GM23338 (cell line): ENCODE measurements around the gene YPEL5. TPM values are rescaled to one million over a fixed set of nuclear protein-coding genes. Genes with fewer than 3 reads are reported as not detected.

Source experiments
- ATAC-seq: fragments of 200-7000 bp; cut with Tn5 transposase; 3 replicates; pipeline ENCODE4 v1.9.1; 2020
- DNase-seq: peaks from one replicate; pipeline ENCODE4 v3.0.0-alpha.2; 2015; ENCODE audit warnings: low spot score
- H2AFZ ChIP-seq: fragments of 200-600 bp; sonication (generic); 2 replicates; pipeline ENCODE4 v1.8.0; 2016; ENCODE audit warnings: antibody characterized with exemption, mild to moderate bottlenecking, moderate library complexity
- H3F3A ChIP-seq: fragments of 200-600 bp; sonication (generic); replicated peaks from 2 replicates; pipeline ENCODE4 v1.8.0; 2017; ENCODE audit warnings: antibody characterized with exemption, mixed run types, low read depth
- H3K27ac ChIP-seq: fragments of 200-600 bp; sonication (generic); 2 replicates; pipeline ENCODE4 v1.6.1; 2016; ENCODE audit warnings: low read depth
- H3K27me3 ChIP-seq: fragments of 200-600 bp; sonication (generic); 2 replicates; pipeline ENCODE4 v1.8.0; 2016; ENCODE audit warnings: mild to moderate bottlenecking, mixed run types, moderate library complexity; ENCODE audit not compliant: insufficient read depth
- H3K36me3 ChIP-seq: fragments of 200-600 bp; sonication (generic); 2 replicates; pipeline ENCODE4 v1.8.0; 2016; ENCODE audit warnings: mild to moderate bottlenecking; ENCODE audit not compliant: insufficient read depth
- H3K4me1 ChIP-seq: fragments of 200-600 bp; sonication (generic); 2 replicates; pipeline ENCODE4 v1.8.0; 2016; ENCODE audit warnings: mild to moderate bottlenecking, moderate library complexity; ENCODE audit not compliant: insufficient read depth
- H3K4me2 ChIP-seq: fragments of 200-600 bp; sonication (generic); 2 replicates; pipeline ENCODE4 v1.7.1; 2017; ENCODE audit warnings: mixed run types
- H3K4me3 ChIP-seq: fragments of 200-600 bp; sonication (generic); 2 replicates; pipeline ENCODE4 v1.6.1; 2016; ENCODE audit warnings: mixed run types
- H3K79me2 ChIP-seq: fragments of 200-600 bp; sonication (generic); replicated peaks from 2 replicates; pipeline ENCODE4 v1.8.0; 2017; ENCODE audit warnings: mild to moderate bottlenecking; ENCODE audit not compliant: insufficient read depth
- H3K9me2 ChIP-seq: fragments of 200-600 bp; sonication (generic); 2 replicates; pipeline ENCODE4 v1.8.0; 2017; ENCODE audit not compliant: insufficient read depth
- H4K20me1 ChIP-seq: fragments of 200-600 bp; sonication (generic); replicated peaks from 2 replicates; pipeline ENCODE4 v1.8.0; 2017; ENCODE audit warnings: mild to moderate bottlenecking; ENCODE audit not compliant: insufficient read depth
- H3K27ac Mint-ChIP-seq: 2 replicates; pipeline ENCODE4 v1.8.0; 2020; ENCODE audit warnings: inconsistent platforms, mild to moderate bottlenecking, moderate library complexity, mixed read lengths
- H3K27me3 Mint-ChIP-seq: 3 replicates; pipeline ENCODE4 v1.8.0; 2022; ENCODE audit warnings: low read depth, mild to moderate bottlenecking, moderate library complexity, mixed read lengths, inconsistent platforms; ENCODE audit not compliant: insufficient read depth, poor library complexity
- H3K36me3 Mint-ChIP-seq: 3 replicates; pipeline ENCODE4 v1.8.0; 2021; ENCODE audit warnings: low read depth, mild to moderate bottlenecking, inconsistent platforms, moderate library complexity, mixed read lengths
- H3K4me1 Mint-ChIP-seq: 3 replicates; pipeline ENCODE4 v1.8.0; 2020; ENCODE audit warnings: mild to moderate bottlenecking, inconsistent platforms, mixed read lengths
- H3K4me3 Mint-ChIP-seq: 3 replicates; pipeline ENCODE4 v1.8.0; 2021; ENCODE audit warnings: moderate library complexity, mild to moderate bottlenecking, inconsistent platforms, mixed read lengths
- H3K9me3 Mint-ChIP-seq: 3 replicates; pipeline ENCODE4 v1.8.0; 2020; ENCODE audit warnings: moderate library complexity, mild to moderate bottlenecking, inconsistent platforms, mixed read lengths
- CREB1 ChIP-seq: fragments of 250-450 bp; sonication (Bioruptor Pico); IDR thresholded peaks from 2 replicates; pipeline ENCODE4 v1.5.0; 2020; ENCODE audit warnings: low read depth, mild to moderate bottlenecking, moderate library complexity
- NANOG ChIP-seq: IDR thresholded peaks from 2 replicates; pipeline ENCODE4 v1.6.1; 2016; ENCODE audit warnings: antibody characterized with exemption, borderline replicate concordance
- POLR2AphosphoS5 ChIP-seq: IDR thresholded peaks from 2 replicates; pipeline ENCODE4 v1.6.1; 2016; ENCODE audit warnings: antibody characterized with exemption, low read depth
- STAT1 ChIP-seq: IDR thresholded peaks from one replicate; pipeline ENCODE4 v1.6.1; 2016; ENCODE audit warnings: antibody characterized with exemption; ENCODE audit not compliant: unreplicated experiment
- polyA plus RNA-seq: library from polyadenylated mRNA; unstranded; fragments of >200 nt; fragmentation: Nextera tagmentation; extraction: Ambion mirVana; gene quantifications from 2 replicates; pipeline ENCODE4 v1.2.1, GENCODE V29; 2016
- total RNA-seq: library from RNA; depleted of rRNA; stranded (reverse); fragments of >200 nt; shearing (Covaris generic); gene quantifications from 2 replicates; pipeline ENCODE4 v1.2.3, GENCODE V29; 2014
- TF ChIP-seq, protein P1 (sequence below): fragments of 250-450 bp; sonication (Bioruptor Pico); IDR thresholded peaks from 2 replicates; pipeline ENCODE4 v1.5.0; 2020; ENCODE audit warnings: mild to moderate bottlenecking, moderate library complexity
- TF ChIP-seq, protein P2 (sequence below): IDR thresholded peaks from 2 replicates; pipeline ENCODE4 v1.6.1; 2016; ENCODE audit warnings: antibody characterized with exemption
- TF ChIP-seq, protein P3 (sequence below), 2 experiments: fragments of 200-600 bp in 1 of 2; sonication (generic) in 1 of 2; conservative IDR thresholded peaks; 2 replicates each; pipeline versions ENCODE4 v1.5.1 to v1.6.1; 2016 to 2017; ENCODE audit warnings: antibody characterized with exemption in 2 of 2, low read depth in 2 of 2, mild to moderate bottlenecking in 2 of 2, moderate library complexity in 1 of 2

YPEL5 gene
- total and polyA plus RNA-seq, 2 experiments from 2014 or later: 24.9 to 31.1 TPM

- H3K4me1 ChIP-seq: no peaks in the 10 kb centered on the region
- no peak overlapping the region for H2AFZ ChIP-seq
- no peaks in the 10 kb centered on the region for H3K79me2 ChIP-seq
- no peaks in the 10 kb centered on the region for H4K20me1 ChIP-seq
- no peaks in the 10 kb centered on the region for H3K36me3 Mint-ChIP-seq
- TF ChIP-seq, protein P1, sequence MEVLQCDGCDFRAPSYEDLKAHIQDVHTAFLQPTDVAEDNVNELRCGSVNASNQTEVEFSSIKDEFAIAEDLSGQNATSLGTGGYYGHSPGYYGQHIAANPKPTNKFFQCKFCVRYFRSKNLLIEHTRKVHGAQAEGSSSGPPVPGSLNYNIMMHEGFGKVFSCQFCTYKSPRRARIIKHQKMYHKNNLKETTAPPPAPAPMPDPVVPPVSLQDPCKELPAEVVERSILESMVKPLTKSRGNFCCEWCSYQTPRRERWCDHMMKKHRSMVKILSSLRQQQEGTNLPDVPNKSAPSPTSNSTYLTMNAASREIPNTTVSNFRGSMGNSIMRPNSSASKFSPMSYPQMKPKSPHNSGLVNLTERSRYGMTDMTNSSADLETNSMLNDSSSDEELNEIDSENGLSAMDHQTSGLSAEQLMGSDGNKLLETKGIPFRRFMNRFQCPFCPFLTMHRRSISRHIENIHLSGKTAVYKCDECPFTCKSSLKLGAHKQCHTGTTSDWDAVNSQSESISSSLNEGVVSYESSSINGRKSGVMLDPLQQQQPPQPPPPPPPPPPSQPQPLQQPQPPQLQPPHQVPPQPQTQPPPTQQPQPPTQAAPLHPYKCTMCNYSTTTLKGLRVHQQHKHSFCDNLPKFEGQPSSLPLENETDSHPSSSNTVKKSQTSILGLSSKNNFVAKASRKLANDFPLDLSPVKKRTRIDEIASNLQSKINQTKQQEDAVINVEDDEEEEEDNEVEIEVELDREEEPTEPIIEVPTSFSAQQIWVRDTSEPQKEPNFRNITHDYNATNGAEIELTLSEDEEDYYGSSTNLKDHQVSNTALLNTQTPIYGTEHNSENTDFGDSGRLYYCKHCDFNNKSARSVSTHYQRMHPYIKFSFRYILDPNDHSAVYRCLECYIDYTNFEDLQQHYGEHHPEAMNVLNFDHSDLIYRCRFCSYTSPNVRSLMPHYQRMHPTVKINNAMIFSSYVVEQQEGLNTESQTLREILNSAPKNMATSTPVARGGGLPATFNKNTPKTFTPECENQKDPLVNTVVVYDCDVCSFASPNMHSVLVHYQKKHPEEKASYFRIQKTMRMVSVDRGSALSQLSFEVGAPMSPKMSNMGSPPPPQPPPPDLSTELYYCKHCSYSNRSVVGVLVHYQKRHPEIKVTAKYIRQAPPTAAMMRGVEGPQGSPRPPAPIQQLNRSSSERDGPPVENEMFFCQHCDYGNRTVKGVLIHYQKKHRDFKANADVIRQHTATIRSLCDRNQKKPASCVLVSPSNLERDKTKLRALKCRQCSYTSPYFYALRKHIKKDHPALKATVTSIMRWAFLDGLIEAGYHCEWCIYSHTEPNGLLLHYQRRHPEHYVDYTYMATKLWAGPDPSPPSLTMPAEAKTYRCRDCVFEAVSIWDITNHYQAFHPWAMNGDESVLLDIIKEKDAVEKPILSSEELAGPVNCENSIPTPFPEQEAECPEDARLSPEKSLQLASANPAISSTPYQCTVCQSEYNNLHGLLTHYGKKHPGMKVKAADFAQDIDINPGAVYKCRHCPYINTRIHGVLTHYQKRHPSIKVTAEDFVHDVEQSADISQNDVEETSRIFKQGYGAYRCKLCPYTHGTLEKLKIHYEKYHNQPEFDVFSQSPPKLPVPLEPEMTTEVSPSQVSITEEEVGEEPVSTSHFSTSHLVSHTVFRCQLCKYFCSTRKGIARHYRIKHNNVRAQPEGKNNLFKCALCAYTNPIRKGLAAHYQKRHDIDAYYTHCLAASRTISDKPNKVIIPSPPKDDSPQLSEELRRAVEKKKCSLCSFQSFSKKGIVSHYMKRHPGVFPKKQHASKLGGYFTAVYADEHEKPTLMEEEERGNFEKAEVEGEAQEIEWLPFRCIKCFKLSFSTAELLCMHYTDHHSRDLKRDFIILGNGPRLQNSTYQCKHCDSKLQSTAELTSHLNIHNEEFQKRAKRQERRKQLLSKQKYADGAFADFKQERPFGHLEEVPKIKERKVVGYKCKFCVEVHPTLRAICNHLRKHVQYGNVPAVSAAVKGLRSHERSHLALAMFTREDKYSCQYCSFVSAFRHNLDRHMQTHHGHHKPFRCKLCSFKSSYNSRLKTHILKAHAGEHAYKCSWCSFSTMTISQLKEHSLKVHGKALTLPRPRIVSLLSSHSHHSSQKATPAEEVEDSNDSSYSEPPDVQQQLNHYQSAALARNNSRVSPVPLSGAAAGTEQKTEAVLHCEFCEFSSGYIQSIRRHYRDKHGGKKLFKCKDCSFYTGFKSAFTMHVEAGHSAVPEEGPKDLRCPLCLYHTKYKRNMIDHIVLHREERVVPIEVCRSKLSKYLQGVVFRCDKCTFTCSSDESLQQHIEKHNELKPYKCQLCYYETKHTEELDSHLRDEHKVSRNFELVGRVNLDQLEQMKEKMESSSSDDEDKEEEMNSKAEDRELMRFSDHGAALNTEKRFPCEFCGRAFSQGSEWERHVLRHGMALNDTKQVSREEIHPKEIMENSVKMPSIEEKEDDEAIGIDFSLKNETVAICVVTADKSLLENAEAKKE (CRISPR knock-in tag): no peak
- TF ChIP-seq NANOG (no peak), CREB1 (CRISPR knock-in tag) (no peak), STAT1 (no peak), POLR2AphosphoS5 (no peak)
- TF ChIP-seq, protein P2, sequence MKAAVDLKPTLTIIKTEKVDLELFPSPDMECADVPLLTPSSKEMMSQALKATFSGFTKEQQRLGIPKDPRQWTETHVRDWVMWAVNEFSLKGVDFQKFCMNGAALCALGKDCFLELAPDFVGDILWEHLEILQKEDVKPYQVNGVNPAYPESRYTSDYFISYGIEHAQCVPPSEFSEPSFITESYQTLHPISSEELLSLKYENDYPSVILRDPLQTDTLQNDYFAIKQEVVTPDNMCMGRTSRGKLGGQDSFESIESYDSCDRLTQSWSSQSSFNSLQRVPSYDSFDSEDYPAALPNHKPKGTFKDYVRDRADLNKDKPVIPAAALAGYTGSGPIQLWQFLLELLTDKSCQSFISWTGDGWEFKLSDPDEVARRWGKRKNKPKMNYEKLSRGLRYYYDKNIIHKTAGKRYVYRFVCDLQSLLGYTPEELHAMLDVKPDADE: no peak
- TF ChIP-seq, protein P3, sequence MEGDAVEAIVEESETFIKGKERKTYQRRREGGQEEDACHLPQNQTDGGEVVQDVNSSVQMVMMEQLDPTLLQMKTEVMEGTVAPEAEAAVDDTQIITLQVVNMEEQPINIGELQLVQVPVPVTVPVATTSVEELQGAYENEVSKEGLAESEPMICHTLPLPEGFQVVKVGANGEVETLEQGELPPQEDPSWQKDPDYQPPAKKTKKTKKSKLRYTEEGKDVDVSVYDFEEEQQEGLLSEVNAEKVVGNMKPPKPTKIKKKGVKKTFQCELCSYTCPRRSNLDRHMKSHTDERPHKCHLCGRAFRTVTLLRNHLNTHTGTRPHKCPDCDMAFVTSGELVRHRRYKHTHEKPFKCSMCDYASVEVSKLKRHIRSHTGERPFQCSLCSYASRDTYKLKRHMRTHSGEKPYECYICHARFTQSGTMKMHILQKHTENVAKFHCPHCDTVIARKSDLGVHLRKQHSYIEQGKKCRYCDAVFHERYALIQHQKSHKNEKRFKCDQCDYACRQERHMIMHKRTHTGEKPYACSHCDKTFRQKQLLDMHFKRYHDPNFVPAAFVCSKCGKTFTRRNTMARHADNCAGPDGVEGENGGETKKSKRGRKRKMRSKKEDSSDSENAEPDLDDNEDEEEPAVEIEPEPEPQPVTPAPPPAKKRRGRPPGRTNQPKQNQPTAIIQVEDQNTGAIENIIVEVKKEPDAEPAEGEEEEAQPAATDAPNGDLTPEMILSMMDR (conservative IDR thresholded peaks at IDR 0.05; ENCODE audit: low read depth in 2 of 2): no peak
- H3F3A ChIP-seq: no peaks in the 10 kb centered on the region
- no peak for DNase-seq
- H3K27ac ChIP-seq: no peak overlapping the region
- 0 out of 2 replicates have a peak, but pooled peaks cover 4% of the 10 kb centered on the region for H3K9me2 ChIP-seq
- H3K4me3 Mint-ChIP-seq: no peak overlapping the region
- H3K27ac Mint-ChIP-seq: no peak overlapping the region
- H3K9me3 Mint-ChIP-seq: no peaks in the 10 kb centered on the region; the same call in 2 of the 3 replicates
- H3K36me3 ChIP-seq: no peaks in the 10 kb centered on the region
- no peak overlapping the region for H3K4me3 ChIP-seq
- no peaks in the 10 kb centered on the region for H3K4me1 Mint-ChIP-seq
- ATAC-seq: no peak
- no peaks in the 10 kb centered on the region for H3K27me3 ChIP-seq
- no peak overlapping the region for H3K4me2 ChIP-seq
- H3K27me3 Mint-ChIP-seq: no peaks in the 10 kb centered on the region
These were observed 55.2 kb downstream of the YPEL5 start for GRCh38 chr2:30201990-30202389.
